Ishikawa (cell line): ENCODE results near the gene MYL2.
A peak's percentile ranks its signal among the peaks of the same experiment; 100 is the strongest.

Experiments used
- CEBPB ChIP-seq: IDR thresholded peaks from 2 replicates; pipeline ENCODE4 v1.6.1; 2012
- CREB1 ChIP-seq: IDR thresholded peaks from 2 replicates; pipeline ENCODE4 v1.6.1; 2012; ENCODE audit warnings: low read depth
- EGR1 ChIP-seq: IDR thresholded peaks from 2 replicates; pipeline ENCODE4 v1.6.1; 2012
- EP300 ChIP-seq: IDR thresholded peaks from 2 replicates; pipeline ENCODE4 v1.6.1; 2012; ENCODE audit warnings: borderline replicate concordance
- FOXM1 ChIP-seq: IDR thresholded peaks from 2 replicates; pipeline ENCODE4 v1.6.1; 2012; ENCODE audit warnings: low read depth, borderline replicate concordance
- MAX ChIP-seq: IDR thresholded peaks from 2 replicates; pipeline ENCODE4 v1.6.1; 2012
- NFIC ChIP-seq: IDR thresholded peaks from 2 replicates; pipeline ENCODE4 v1.6.1; 2012
- RAD21 ChIP-seq: IDR thresholded peaks from 2 replicates; pipeline ENCODE4 v1.6.1; 2012; ENCODE audit warnings: low read depth
- REST ChIP-seq: IDR thresholded peaks from 2 replicates; pipeline ENCODE4 v1.6.1; 2012; ENCODE audit warnings: low read depth, mild to moderate bottlenecking
- TAF1 ChIP-seq: IDR thresholded peaks from 2 replicates; pipeline ENCODE4 v1.6.1; 2012; ENCODE audit warnings: low read depth, mild to moderate bottlenecking
- TCF12 ChIP-seq: IDR thresholded peaks from 2 replicates; pipeline ENCODE4 v1.6.1; 2012; ENCODE audit warnings: low read depth
- TEAD4 ChIP-seq: IDR thresholded peaks from 2 replicates; pipeline ENCODE4 v1.6.1; 2012
- USF1 ChIP-seq: IDR thresholded peaks from 2 replicates; pipeline ENCODE4 v1.6.1; 2012
- YY1 ChIP-seq: IDR thresholded peaks from 2 replicates; pipeline ENCODE4 v1.6.1; 2012; ENCODE audit warnings: low read depth
- ZBTB7A ChIP-seq: IDR thresholded peaks from 2 replicates; pipeline ENCODE4 v1.6.1; 2012; ENCODE audit warnings: low read depth

Gene MYL2

GRCh38 chr12:110933326-110933974 lies 13.1 kb upstream of the MYL2 start:
- TF ChIP-seq USF1 = no peak
- TF ChIP-seq TCF12 = no peak
- no peak for TF ChIP-seq EGR1
- no peak for TF ChIP-seq RAD21
- TF ChIP-seq NFIC = no peak
- TF ChIP-seq CREB1 = no peak

GRCh38 chr12:110932046-110932445 lies 11.7 kb upstream of the MYL2 start:
- TF ChIP-seq RAD21 (peak; percentile 48; the same call in 1 of the 2 replicates), CREB1 (no peak), TCF12 (no peak)

GRCh38 chr12:110931315-110931728 lies 10.9 kb upstream of the MYL2 start:
- TF ChIP-seq TAF1 = no peak
- no peak for TF ChIP-seq TCF12
- no peak for TF ChIP-seq RAD21
- no peak for TF ChIP-seq CREB1
- no peak for TF ChIP-seq ZBTB7A
- no peak for TF ChIP-seq REST
- TF ChIP-seq MAX = no peak
- no peak for TF ChIP-seq YY1
- no peak for TF ChIP-seq EP300
- TF ChIP-seq USF1 = no peak
- TF ChIP-seq EGR1 = no peak
- no peak for TF ChIP-seq NFIC
- no peak for TF ChIP-seq TEAD4
- no peak for TF ChIP-seq FOXM1
- TF ChIP-seq CEBPB = no peak

GRCh38 chr12:110930348-110931314 lies 10.3 kb upstream of the MYL2 start:
- TF ChIP-seq TEAD4 (no peak), TAF1 (no peak), YY1 (no peak)

- no peak for TF ChIP-seq EP300
- no peak for TF ChIP-seq TCF12
These were observed 9.4 kb upstream of the MYL2 start for GRCh38 chr12:110929818-110930217.

GRCh38 chr12:110928700-110929099 lies 8.3 kb upstream of the MYL2 start:
- TF ChIP-seq USF1 (no peak), CEBPB (no peak), MAX (no peak), CREB1 (no peak), ZBTB7A (no peak), EGR1 (no peak), TAF1 (no peak), REST (no peak)
